ENCODE data around the gene KLHDC9.

The KLHDC9 gene

DNA sequence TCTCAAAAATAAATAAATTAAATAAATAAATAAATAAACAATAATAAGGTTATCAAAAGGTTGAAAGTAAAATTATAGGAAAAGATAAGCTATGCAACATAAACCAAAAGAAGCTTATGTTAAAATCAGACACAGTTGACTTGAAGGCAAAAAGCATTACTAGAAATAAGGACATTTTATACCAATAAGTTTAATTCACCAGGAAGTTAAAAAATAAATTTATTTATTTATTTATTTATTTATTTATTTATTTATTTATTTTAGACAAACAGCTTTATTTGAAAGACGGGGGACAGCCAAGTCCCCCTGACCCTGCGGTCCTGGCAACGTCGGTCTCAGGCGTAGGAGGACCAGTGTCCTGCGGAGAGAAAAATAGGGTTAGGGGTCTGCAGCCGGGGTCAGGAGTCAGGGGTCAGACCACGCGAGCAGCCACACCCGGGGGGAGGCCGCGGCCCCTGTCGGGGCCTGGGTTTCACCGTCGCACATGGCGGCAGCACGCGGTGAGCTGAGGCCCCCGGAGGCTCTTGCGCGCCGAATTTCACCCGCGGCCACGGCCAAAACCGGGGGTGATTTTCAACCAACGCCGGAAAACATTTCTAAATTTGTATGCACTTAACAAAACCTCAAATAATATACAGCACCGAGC is 42.7 kb downstream of the KLHDC9 start:
- Histone ChIP-seq H3K27ac (ENCODE audit: low read depth, low read length) (no peak overlapping the region), H3K4me1 (ENCODE audit: control insufficient read depth in 5 of 5, insufficient read depth in 5 of 5, low read length in 5 of 5) (peaks cover 0 to 21% (median 15%) of the 10 kb centered on the region in 5 donors), H3K4me3 (ENCODE audit: low read depth in 1 of 5, low read length in 5 of 5) (no peak overlapping the region), H3K9ac (ENCODE audit: low read length in 5 of 5) (no peak overlapping the region), H3K27me3 (ENCODE audit: control insufficient read depth in 5 of 5, insufficient read depth in 4 of 5, low read length in 5 of 5) (no peaks in the 10 kb centered on the region), H3K9me3 (ENCODE audit: control insufficient read depth in 5 of 5, low read length in 5 of 5) (no peaks in the 10 kb centered on the region), H3K36me3 (ENCODE audit: control insufficient read depth in 5 of 5, insufficient read depth in 5 of 5, low read length in 5 of 5) (no peaks in the 10 kb centered on the region)

DNA sequence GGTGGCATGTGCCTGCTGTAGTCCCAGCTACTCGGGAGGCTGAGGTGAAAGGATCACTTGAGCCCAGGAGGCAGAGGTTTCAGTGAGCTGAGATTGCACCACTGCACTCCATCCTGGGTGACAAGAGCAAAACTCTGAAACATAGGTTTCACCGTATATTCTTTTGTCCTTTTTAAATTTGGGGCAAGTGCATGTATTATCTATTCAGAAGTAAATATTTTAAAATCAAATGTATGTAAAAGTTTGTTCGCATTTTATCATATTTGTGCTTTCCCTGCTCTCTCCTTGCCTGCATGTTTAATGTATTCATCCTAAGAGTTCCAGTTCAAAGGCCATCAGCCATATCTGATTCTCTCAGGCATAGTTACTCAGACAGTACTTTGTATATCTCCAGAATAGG is 47.7 kb downstream of the KLHDC9 start:
- Histone ChIP-seq H3K9ac (ENCODE audit: low read length in 5 of 5) (no peak overlapping the region), H3K27ac (ENCODE audit: low read depth, low read length) (no peak overlapping the region), H3K27me3 (ENCODE audit: control insufficient read depth in 5 of 5, insufficient read depth in 4 of 5, low read length in 5 of 5) (no peaks in the 10 kb centered on the region), H3K4me1 (ENCODE audit: control insufficient read depth in 5 of 5, insufficient read depth in 5 of 5, low read length in 5 of 5) (no peaks in the 10 kb centered on the region), H3K9me3 (ENCODE audit: control insufficient read depth in 5 of 5, low read length in 5 of 5) (no peaks in the 10 kb centered on the region), H3K4me3 (ENCODE audit: low read depth in 1 of 5, low read length in 5 of 5) (no peak overlapping the region), H3K36me3 (ENCODE audit: control insufficient read depth in 5 of 5, insufficient read depth in 5 of 5, low read length in 5 of 5) (no peaks in the 10 kb centered on the region)

Measured in subcutaneous abdominal adipose tissue (tissue), 5 donors.